GM12892 (cell line): ENCODE data around the gene FRMD4B.

ENCODE experiments used
- POLR2A ChIP-seq: IDR thresholded peaks from 2 replicates; pipeline ENCODE4 v1.6.1; 2011; ENCODE audit warnings: low read depth, low read length, control low read depth
- POLR2AphosphoS5 ChIP-seq: IDR thresholded peaks from 2 replicates; pipeline ENCODE4 v1.6.1; 2011; ENCODE audit warnings: low read depth, low read length, control low read depth
- TAF1 ChIP-seq: IDR thresholded peaks from 2 replicates; pipeline ENCODE4 v1.6.1; 2011; ENCODE audit warnings: low read depth, mild to moderate bottlenecking, control low read depth, low read length, borderline replicate concordance

- no peak for TF ChIP-seq POLR2A
- TF ChIP-seq TAF1 = no peak
- TF ChIP-seq POLR2AphosphoS5 = no peak
These were observed 48.1 kb upstream of the FRMD4B start for GRCh38 chr3:69433969-69434325.
